ENCODE results near the gene PCDHGC5. TPM values are rescaled to one million over a fixed set of nuclear protein-coding genes. Genes with fewer than 3 reads are reported as not detected.

Gene PCDHGC5
- total RNA-seq, 2 experiments from 2014 or later: 4.4 to 5.0 TPM

GRCh38 chr5:141522301-141522700 is 33.4 kb downstream of the PCDHGC5 start:
- Histone ChIP-seq H3K4me1 (ENCODE audit: insufficient read depth, low read length, poor library complexity, severe bottlenecking) (peaks cover 75% of the 10 kb centered on the region), H4K20me1 (ENCODE audit: insufficient read depth, low read length) (no peaks in the 10 kb centered on the region), H2AFZ (ENCODE audit: low read length) (no peak overlapping the region), H3K9me3 (ENCODE audit: low read length) (no peaks in the 10 kb centered on the region), H3K36me3 (ENCODE audit: insufficient read depth, low read length) (peaks cover 96% of the 10 kb centered on the region), H3K4me3 (ENCODE audit: low read depth, low read length, poor library complexity, severe bottlenecking) (no peak overlapping the region), H3K27ac (ENCODE audit: low read depth, low read length, poor library complexity, severe bottlenecking) (peak overlapping the region; percentile 6), H3K4me2 (ENCODE audit: low read length) (peak overlapping the region; percentile 37), H3K9me2 (ENCODE audit: insufficient read depth, low read length) (no peaks in the 10 kb centered on the region), H3K79me2 (ENCODE audit: insufficient read depth, low read depth, low read length) (peaks cover 15% of the 10 kb centered on the region; the same call in 1 of the 2 replicates)
- no peak for DNase-seq (ENCODE audit: low spot score)
- POLR2A ChIA-PET: interaction anchor here (1.4 to 13.7 kb wide), 5 partner anchors 10 to 152 kb away, joined by 5 to 328 read pairs (median 6); partner anchors contain the start of genes PCDHGB3 and PCDHGC3
- no TSS peak for BruUV-seq (replicated peaks)
- no peak for TF ChIP-seq EZH2phosphoT487 (IDR thresholded peaks at IDR 0.05; ENCODE audit: borderline replicate concordance, low read depth, low read length)
- no peak for TF ChIP-seq CTCF (conservative IDR thresholded peaks at IDR 0.05; ENCODE audit: low read length)
- intact Hi-C loops (cut with micrococcal nuclease; ENCODE audit: unreplicated experiment): no loop called here
- CTCF ChIA-PET (ENCODE audit: unreplicated experiment): interaction anchor here (1.2 to 11.2 kb wide), 3 partner anchors 11 to 101 kb away, joined by 3 to 138 read pairs (median 6); partner anchors contain the start of gene PCDHGA11

DNA sequence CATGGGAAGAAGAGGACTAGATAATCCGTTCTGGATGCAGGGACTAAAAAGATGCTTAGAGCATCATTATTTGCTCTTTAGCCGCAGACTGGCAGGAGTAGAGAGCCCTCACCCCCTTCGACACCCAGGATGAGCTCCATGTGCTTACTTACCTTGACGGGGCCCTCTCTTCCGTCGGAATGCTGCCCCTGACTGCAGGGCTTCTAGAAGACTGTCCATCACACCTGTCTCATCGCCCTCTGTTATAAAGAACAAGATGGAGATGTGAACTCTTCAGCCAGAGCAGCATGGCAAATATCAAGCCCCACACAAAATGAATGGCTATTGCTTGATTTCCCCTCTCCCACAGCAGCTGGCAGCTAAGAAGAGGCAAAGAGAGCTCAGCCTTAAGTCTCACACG is 35.1 kb downstream of the PCDHGC5 start:
- intact Hi-C loops (cut with micrococcal nuclease; ENCODE audit: unreplicated experiment): loop anchor here (1.0 kb wide), 1 partner anchor 49 kb away; the partner anchor contains the start of gene PCDHGC3
- TF ChIP-seq CTCF (conservative IDR thresholded peaks at IDR 0.05; ENCODE audit: low read length): no peak
- TF ChIP-seq EZH2phosphoT487 (IDR thresholded peaks at IDR 0.05; ENCODE audit: borderline replicate concordance, low read depth, low read length): no peak
- H3K9me3 ChIP-seq (ENCODE audit: low read length): no peaks in the 10 kb centered on the region
- peaks cover 31% of the 10 kb centered on the region; the same call in 1 of the 2 replicates for H3K79me2 ChIP-seq (ENCODE audit: insufficient read depth, low read depth, low read length)
- peaks cover 79% of the 10 kb centered on the region for H3K4me1 ChIP-seq (ENCODE audit: insufficient read depth, low read length, poor library complexity, severe bottlenecking)
- peaks cover 96% of the 10 kb centered on the region for H3K36me3 ChIP-seq (ENCODE audit: insufficient read depth, low read length)
- BruUV-seq (replicated peaks): no TSS peak
- POLR2A ChIA-PET: interaction anchor here (1.1 to 13.7 kb wide), 4 partner anchors 12 to 111 kb away, joined by 3 to 328 read pairs (median 12); partner anchors contain the start of genes PCDHGA10 and PCDHGC3
- H3K4me3 ChIP-seq (ENCODE audit: low read depth, low read length, poor library complexity, severe bottlenecking): no peak overlapping the region
- H3K4me2 ChIP-seq (ENCODE audit: low read length): peak overlapping the region; percentile 70
- no peak overlapping the region for H2AFZ ChIP-seq (ENCODE audit: low read length)
- peak overlapping the region; percentile 98 for H3K27ac ChIP-seq (ENCODE audit: low read depth, low read length, poor library complexity, severe bottlenecking)
- no peaks in the 10 kb centered on the region for H4K20me1 ChIP-seq (ENCODE audit: insufficient read depth, low read length)
- CTCF ChIA-PET (ENCODE audit: unreplicated experiment): interaction anchor here (0.7 to 11.2 kb wide), 4 partner anchors 13 to 103 kb away, joined by 3 to 138 read pairs (median 5); partner anchors contain the start of gene PCDHGA11
- no peak for DNase-seq (ENCODE audit: low spot score)
- H3K9me2 ChIP-seq (ENCODE audit: insufficient read depth, low read length): no peaks in the 10 kb centered on the region

Measured in OCI-LY7 (cell line).